ENCODE results near the gene CCDC107.

Gene CCDC107

DNA sequence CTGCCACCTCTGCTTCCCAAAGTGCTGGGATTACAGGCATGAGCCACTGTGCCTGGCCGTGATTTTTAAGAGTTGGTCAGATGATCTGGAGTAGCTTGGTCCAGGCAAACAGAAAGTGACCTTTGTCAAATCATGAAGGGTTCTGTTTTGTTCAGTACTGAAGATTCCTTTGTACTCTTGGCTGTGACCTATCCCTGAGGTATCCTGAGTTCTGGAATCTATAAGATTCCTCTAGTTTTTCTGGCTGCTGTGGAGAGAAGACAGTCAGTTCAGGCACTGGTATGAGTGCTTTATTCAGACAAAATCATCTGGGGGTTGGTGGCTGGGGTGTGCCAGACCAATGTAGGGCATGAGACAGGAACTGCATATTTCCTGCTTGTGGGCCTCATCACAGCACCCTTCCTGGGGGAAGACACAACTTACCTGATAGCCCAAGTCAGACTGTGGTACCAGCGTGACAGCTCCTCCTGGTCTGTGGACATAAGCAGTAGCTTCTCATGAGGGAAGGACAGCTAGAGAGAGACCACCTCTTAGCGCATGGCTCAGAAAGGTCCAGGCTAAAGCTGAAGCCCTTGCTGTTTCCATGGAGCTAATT lies 3.8 kb downstream of the CCDC107 start:
- TF ChIP-seq CTCF (IDR thresholded peaks at IDR 0.05): no peak
- no peak for TF ChIP-seq ZFX (IDR thresholded peaks at IDR 0.05; ENCODE audit: borderline replicate concordance)
- peak overlapping the region; percentile 89 for H3K27ac ChIP-seq

DNA sequence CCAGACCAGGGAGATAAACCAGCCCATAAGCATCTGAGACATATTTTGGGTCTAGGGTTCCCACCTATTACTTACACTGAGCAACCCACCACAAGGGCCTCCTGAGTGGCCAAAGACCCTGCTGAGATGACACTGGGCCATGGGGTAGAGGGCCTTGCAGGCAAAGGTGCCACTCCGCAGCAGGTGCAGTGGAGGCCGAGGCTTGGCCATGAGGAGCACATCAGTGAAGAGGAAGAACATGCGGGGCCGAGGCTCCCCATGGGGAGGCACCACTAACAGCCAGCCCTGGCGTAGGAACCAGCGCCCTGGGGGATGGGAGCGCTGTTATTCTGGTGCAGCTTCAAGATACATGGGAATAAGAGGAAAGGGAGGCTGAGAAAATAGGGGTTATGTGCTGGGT lies 4.3 kb downstream of the CCDC107 start:
- peak overlapping the region; percentile 89 for H3K27ac ChIP-seq

DNA sequence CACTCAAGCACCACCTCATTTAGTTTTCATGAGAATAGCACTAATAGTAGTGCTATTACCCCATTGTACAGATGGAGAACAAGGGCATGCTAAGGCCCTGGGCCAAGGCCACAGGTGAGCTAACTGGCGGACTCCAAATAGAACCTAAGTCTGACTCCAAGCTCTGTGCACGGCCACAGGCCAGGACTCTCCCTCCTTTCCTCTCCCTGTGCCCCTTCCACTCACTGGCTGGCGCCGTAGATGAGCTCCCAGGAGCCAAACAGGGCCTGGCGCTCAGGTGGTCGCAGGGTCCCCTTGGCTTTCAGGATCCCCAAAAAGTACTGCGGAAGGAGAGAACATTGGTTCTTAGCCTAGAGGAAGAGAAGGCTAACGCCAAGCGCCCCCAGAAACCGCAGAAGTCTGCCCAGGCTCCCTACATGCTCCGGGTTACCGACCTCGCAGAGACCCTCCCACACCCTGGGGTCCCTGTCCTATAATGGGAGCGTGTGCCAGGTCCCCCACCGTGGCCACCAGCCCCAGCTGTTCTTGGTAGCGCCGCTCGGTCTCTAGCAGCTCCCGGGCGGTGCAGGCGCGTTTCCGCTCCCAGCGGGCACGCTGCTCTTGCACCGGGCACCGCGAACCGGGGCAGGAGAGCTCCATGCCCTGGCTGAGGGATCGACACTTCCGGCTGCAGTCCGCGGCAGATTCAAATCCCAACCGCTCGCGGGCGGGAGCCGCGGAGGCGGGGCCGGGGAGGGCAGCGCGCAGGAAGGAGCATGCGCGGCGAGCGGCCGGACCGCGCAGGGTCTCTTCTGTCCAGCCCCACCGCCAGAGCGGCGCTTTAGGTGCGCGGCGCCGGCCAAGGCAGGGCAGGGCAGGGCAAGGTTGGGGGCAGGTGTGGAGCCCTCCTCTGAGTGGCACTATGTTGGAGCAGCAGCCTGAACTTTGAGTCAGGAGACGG lies 6.7 kb downstream of the CCDC107 start, which contains the start of gene ARHGEF39:
Gene ARHGEF39 (minus strand): TSS at position 665 of the 940 bp plus-strand sequence. CDS start 26 bp downstream, at position 639.
- H3K27ac ChIP-seq: peak within 1 kb of the TSS; percentile 91

More for the DNA sequence above, 4.3 kb downstream of the CCDC107 start:
- TF ChIP-seq ZFX (IDR thresholded peaks at IDR 0.05; ENCODE audit: borderline replicate concordance) (no peak), CTCF (IDR thresholded peaks at IDR 0.05) (no peak)

DNA sequence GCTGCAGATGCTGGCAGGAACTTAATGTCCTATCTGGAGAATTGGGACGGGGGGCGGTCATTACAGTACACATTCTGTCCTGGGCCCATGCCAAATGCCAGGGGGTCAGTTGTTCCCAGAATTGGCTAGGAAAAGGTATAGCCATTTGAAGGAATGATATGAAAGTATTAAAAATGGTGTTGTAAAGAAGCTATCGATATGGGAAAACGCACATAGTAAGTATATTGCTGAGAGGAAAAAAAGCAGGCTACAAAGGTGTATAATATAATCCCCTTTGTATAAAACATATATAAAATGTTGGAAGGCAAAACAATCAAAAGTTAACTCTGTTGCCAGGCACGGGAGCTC lies 7.4 kb downstream of the CCDC107 start:
- TF ChIP-seq CTCF (IDR thresholded peaks at IDR 0.05): peak; percentile 32
- TF ChIP-seq ZFX (IDR thresholded peaks at IDR 0.05; ENCODE audit: borderline replicate concordance): no peak
- H3K27ac ChIP-seq: peak overlapping the region; percentile 91

More for the DNA sequence above, 6.7 kb downstream of the CCDC107 start, which contains the start of gene ARHGEF39:
- TF ChIP-seq CTCF (IDR thresholded peaks at IDR 0.05) (peak; percentile 77), ZFX (IDR thresholded peaks at IDR 0.05; ENCODE audit: borderline replicate concordance) (no peak)

DNA sequence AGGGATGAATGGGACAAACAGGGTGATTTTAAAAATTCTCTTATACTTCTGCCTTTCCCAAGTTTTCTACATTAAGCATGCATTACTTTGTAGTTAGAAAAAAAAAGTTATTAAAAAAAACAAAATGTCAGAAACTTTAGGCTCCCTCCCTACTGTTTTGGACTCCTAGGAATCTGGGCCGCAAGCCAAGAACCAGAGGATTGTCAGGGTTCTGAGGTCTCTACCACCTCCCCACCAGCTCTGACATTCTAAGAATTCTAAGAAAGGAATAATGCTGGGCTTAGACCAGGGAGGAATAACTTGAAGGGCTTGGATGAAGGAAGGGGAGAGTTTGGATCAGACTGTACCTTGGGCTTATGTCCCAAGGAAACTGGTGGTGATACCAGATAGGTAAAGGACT lies 8.0 kb downstream of the CCDC107 start:
- TF ChIP-seq CTCF (IDR thresholded peaks at IDR 0.05) (no peak), ZFX (IDR thresholded peaks at IDR 0.05; ENCODE audit: borderline replicate concordance) (no peak)
- H3K27ac ChIP-seq: no peak overlapping the region

DNA sequence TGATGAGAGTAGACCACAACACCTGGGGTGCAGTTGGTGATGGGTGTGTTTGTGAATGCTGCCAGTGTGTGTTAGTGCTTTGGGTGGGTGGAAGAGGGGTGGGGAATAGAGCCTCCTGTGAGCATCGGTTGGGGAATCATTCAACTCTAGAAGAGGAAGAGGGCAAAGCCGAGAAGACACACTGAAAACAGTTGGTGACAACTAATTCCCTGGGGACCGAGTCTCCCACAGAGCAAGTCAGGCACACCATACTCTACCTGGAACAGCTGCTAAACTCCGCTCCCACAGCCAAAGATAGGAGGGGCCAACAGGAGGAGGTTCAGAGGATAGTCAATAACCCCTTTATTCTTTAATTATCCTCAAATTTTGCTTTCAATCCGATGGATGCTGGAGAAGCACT lies 8.5 kb downstream of the CCDC107 start:
- no peak for TF ChIP-seq ZFX (IDR thresholded peaks at IDR 0.05; ENCODE audit: borderline replicate concordance)
- no peak for TF ChIP-seq CTCF (IDR thresholded peaks at IDR 0.05)
- H3K27ac ChIP-seq: no peak overlapping the region

DNA sequence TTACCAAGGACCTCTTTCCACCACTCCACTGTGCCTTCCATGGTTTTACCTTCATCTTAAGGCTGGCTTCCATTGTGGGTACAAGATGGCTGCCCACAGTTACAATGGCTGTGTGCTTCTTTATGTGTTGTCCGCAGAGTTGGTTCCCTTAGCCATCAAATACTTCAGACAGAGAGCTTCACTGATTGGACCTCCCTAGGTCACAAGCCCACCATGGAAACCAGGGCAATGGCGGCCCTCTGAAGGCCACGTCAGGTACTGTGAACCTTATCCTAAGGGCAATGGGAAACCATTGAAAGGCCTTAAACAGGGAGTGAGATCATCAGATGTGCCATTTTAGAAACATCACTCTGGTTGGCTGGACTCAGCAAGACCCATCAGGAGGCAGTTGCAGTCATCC lies 9.8 kb downstream of the CCDC107 start:
- no peak for TF ChIP-seq ZFX (IDR thresholded peaks at IDR 0.05; ENCODE audit: borderline replicate concordance)
- TF ChIP-seq CTCF (IDR thresholded peaks at IDR 0.05): no peak
- no peak overlapping the region for H3K27ac ChIP-seq

All from 22Rv1 (cell line).